ENCODE results near the gene WDR64.

Gene WDR64

GRCh38 chr1:241765390-241765789 lies 113.3 kb downstream of the WDR64 start:
- H3K36me3 ChIP-seq (ENCODE audit: control insufficient read depth, insufficient read depth, low read length): no peaks in the 10 kb centered on the region
- H3K79me2 ChIP-seq: no peaks in the 10 kb centered on the region
- H2AFZ ChIP-seq: no peak overlapping the region
- no peaks in the 10 kb centered on the region for H3K4me1 ChIP-seq
- no peak for TF ChIP-seq CTCF (IDR thresholded peaks at IDR 0.05)
- no peaks in the 10 kb centered on the region for H3K9me3 ChIP-seq (ENCODE audit: control insufficient read depth, low read length)
- H3K9ac ChIP-seq: no peak overlapping the region
- no peaks in the 10 kb centered on the region for H3K27me3 ChIP-seq (ENCODE audit: control insufficient read depth, insufficient read depth, low read length)
- no peak overlapping the region for H3K4me3 ChIP-seq (ENCODE audit: low read depth, low read length)
- H3K4me2 ChIP-seq (ENCODE audit: low read length): no peak overlapping the region
- no peak overlapping the region for H3K27ac ChIP-seq

GRCh38 chr1:241767737-241768136 lies 115.7 kb downstream of the WDR64 start:
- no peaks in the 10 kb centered on the region for H3K4me1 ChIP-seq
- H3K79me2 ChIP-seq: no peaks in the 10 kb centered on the region
- no peak overlapping the region for H2AFZ ChIP-seq
- no peaks in the 10 kb centered on the region for H3K36me3 ChIP-seq (ENCODE audit: control insufficient read depth, insufficient read depth, low read length)
- no peak overlapping the region for H3K4me2 ChIP-seq (ENCODE audit: low read length)
- H3K27me3 ChIP-seq (ENCODE audit: control insufficient read depth, insufficient read depth, low read length): no peaks in the 10 kb centered on the region
- no peak overlapping the region for H3K27ac ChIP-seq
- no peaks in the 10 kb centered on the region for H3K9me3 ChIP-seq (ENCODE audit: control insufficient read depth, low read length)
- H3K4me3 ChIP-seq (ENCODE audit: low read depth, low read length): no peak overlapping the region
- no peak for TF ChIP-seq CTCF (IDR thresholded peaks at IDR 0.05)
- no peak overlapping the region for H3K9ac ChIP-seq

- H3K79me2 ChIP-seq: no peaks in the 10 kb centered on the region
- H3K4me1 ChIP-seq: no peaks in the 10 kb centered on the region
- H3K9ac ChIP-seq: no peak overlapping the region
- no peak for TF ChIP-seq CTCF (IDR thresholded peaks at IDR 0.05)
- no peaks in the 10 kb centered on the region for H3K27me3 ChIP-seq (ENCODE audit: control insufficient read depth, insufficient read depth, low read length)
- H3K36me3 ChIP-seq (ENCODE audit: control insufficient read depth, insufficient read depth, low read length): no peaks in the 10 kb centered on the region
- no peak overlapping the region for H2AFZ ChIP-seq
- H3K27ac ChIP-seq: no peak overlapping the region
- no peaks in the 10 kb centered on the region for H3K9me3 ChIP-seq (ENCODE audit: control insufficient read depth, low read length)
- H3K4me2 ChIP-seq (ENCODE audit: low read length): no peak overlapping the region
- no peak overlapping the region for H3K4me3 ChIP-seq (ENCODE audit: low read depth, low read length)
These were observed 118.0 kb downstream of the WDR64 start for GRCh38 chr1:241770115-241770514.

- Histone ChIP-seq H3K4me3 (ENCODE audit: low read depth, low read length) (no peak overlapping the region), H3K27ac (no peak overlapping the region), H3K79me2 (no peaks in the 10 kb centered on the region), H3K4me2 (ENCODE audit: low read length) (no peak overlapping the region), H3K27me3 (ENCODE audit: control insufficient read depth, insufficient read depth, low read length) (no peaks in the 10 kb centered on the region), H3K36me3 (ENCODE audit: control insufficient read depth, insufficient read depth, low read length) (no peaks in the 10 kb centered on the region), H2AFZ (no peak overlapping the region), H3K9ac (no peak overlapping the region), H3K4me1 (no peaks in the 10 kb centered on the region), H3K9me3 (ENCODE audit: control insufficient read depth, low read length) (no peaks in the 10 kb centered on the region)
- no peak for TF ChIP-seq CTCF (IDR thresholded peaks at IDR 0.05)
These were observed 119.0 kb downstream of the WDR64 start for GRCh38 chr1:241771117-241771516.

GRCh38 chr1:241772932-241773500 lies 120.9 kb downstream of the WDR64 start:
- TF ChIP-seq CTCF (IDR thresholded peaks at IDR 0.05): no peak
- no peak overlapping the region for H3K4me2 ChIP-seq (ENCODE audit: low read length)
- H3K27me3 ChIP-seq (ENCODE audit: control insufficient read depth, insufficient read depth, low read length): no peaks in the 10 kb centered on the region
- H3K79me2 ChIP-seq: no peaks in the 10 kb centered on the region
- H3K9me3 ChIP-seq (ENCODE audit: control insufficient read depth, low read length): no peaks in the 10 kb centered on the region
- no peak overlapping the region for H2AFZ ChIP-seq
- H3K27ac ChIP-seq: no peak overlapping the region
- no peak overlapping the region for H3K9ac ChIP-seq
- H3K4me3 ChIP-seq (ENCODE audit: low read depth, low read length): no peak overlapping the region
- no peaks in the 10 kb centered on the region for H3K36me3 ChIP-seq (ENCODE audit: control insufficient read depth, insufficient read depth, low read length)
- H3K4me1 ChIP-seq: no peaks in the 10 kb centered on the region
